OCI-LY1 (cell line): Measurements from ENCODE around the gene SLX4IP.

Experiments
- H2AFZ ChIP-seq: fragments of 200-600 bp; sonication (generic), shearing (Covaris generic); 2 replicates; pipeline ENCODE4 v1.6.0; 2014; ENCODE audit warnings: antibody characterized with exemption, mild to moderate bottlenecking, low read length
- H3F3A ChIP-seq: fragments of 200-600 bp; sonication (generic), shearing (Covaris generic); 2 replicates; pipeline ENCODE4 v1.6.0; 2014; ENCODE audit warnings: mild to moderate bottlenecking, antibody characterized with exemption, low read length, moderate library complexity; ENCODE audit not compliant: insufficient read depth
- H3K27ac ChIP-seq: fragments of 200-600 bp; sonication (generic); 2 replicates; pipeline ENCODE4 v1.5.1; 2014; ENCODE audit warnings: low read length, mixed run types, mild to moderate bottlenecking, low read depth; ENCODE audit not compliant: poor library complexity, severe bottlenecking
- H3K27me3 ChIP-seq: fragments of 200-600 bp; sonication (generic); 2 replicates; pipeline ENCODE4 v1.6.0; 2014; ENCODE audit warnings: antibody characterized with exemption, mild to moderate bottlenecking, low read length, moderate library complexity; ENCODE audit not compliant: insufficient read depth
- H3K36me3 ChIP-seq: fragments of 200-600 bp; sonication (generic); 2 replicates; pipeline ENCODE4 v1.6.1; 2014; ENCODE audit warnings: mild to moderate bottlenecking, antibody characterized with exemption, low read length, moderate library complexity, mixed read lengths; ENCODE audit not compliant: insufficient read depth
- H3K4me1 ChIP-seq: fragments of 200-600 bp; sonication (generic); 2 replicates; pipeline ENCODE4 v1.5.1; 2014; ENCODE audit warnings: mild to moderate bottlenecking, low read length, moderate library complexity; ENCODE audit not compliant: insufficient read depth, severe bottlenecking
- H3K4me2 ChIP-seq: fragments of 200-600 bp; sonication (generic), shearing (Covaris generic); 2 replicates; pipeline ENCODE4 v1.6.1; 2014; ENCODE audit warnings: low read length
- H3K4me3 ChIP-seq: fragments of 200-600 bp; sonication (generic); 2 replicates; pipeline ENCODE4 v1.5.1; 2014; ENCODE audit warnings: low read length, low read depth, mild to moderate bottlenecking, mixed read lengths; ENCODE audit not compliant: poor library complexity, severe bottlenecking
- H3K79me2 ChIP-seq: fragments of 200-600 bp; shearing (Covaris generic); 2 replicates; pipeline ENCODE4 v1.6.1; 2016; ENCODE audit warnings: mixed run types, low read length, mixed read lengths; ENCODE audit not compliant: insufficient read depth
- H3K9ac ChIP-seq: fragments of 200-600 bp; sonication (generic), shearing (Covaris generic); 2 replicates; pipeline ENCODE4 v1.6.1; 2014; ENCODE audit warnings: mild to moderate bottlenecking, low read length, mixed read lengths
- H3K9me2 ChIP-seq: fragments of 200-600 bp; sonication (generic), shearing (Covaris generic); 2 replicates; pipeline ENCODE4 v1.6.1; 2014; ENCODE audit warnings: low read depth, mild to moderate bottlenecking, low read length, mixed read lengths
- H3K9me3 ChIP-seq: fragments of 200-600 bp; shearing (Covaris generic); 2 replicates; pipeline ENCODE4 v1.6.1; 2014; ENCODE audit warnings: low read length, mixed read lengths
- H4K20me1 ChIP-seq: fragments of 200-600 bp; sonication (generic), shearing (Covaris generic); 2 replicates; pipeline ENCODE4 v1.6.0; 2016; ENCODE audit warnings: mild to moderate bottlenecking, low read length; ENCODE audit not compliant: insufficient read depth
- CTCF ChIP-seq: fragments of 200-600 bp; sonication (generic), shearing (Covaris generic); IDR thresholded peaks from 2 replicates; pipeline ENCODE4 v1.5.1; 2017; ENCODE audit warnings: mild to moderate bottlenecking, antibody characterized with exemption, low read length, moderate library complexity, mixed read lengths
- EZH2 ChIP-seq: fragments of 200-600 bp; sonication (generic), shearing (Covaris generic); IDR thresholded peaks from 2 replicates; pipeline ENCODE4 v1.8.0; 2017; ENCODE audit warnings: borderline replicate concordance, mixed run types, mild to moderate bottlenecking, antibody characterized with exemption, low read length, moderate library complexity, mixed read lengths

Gene SLX4IP

GRCh38 chr20:10597637-10598036, 162.5 kb downstream of the SLX4IP start:
- Histone ChIP-seq H3K4me2 (no peak overlapping the region), H3K9ac (no peak overlapping the region), H3K27ac (no peak overlapping the region), H3K4me1 (no peaks in the 10 kb centered on the region), H2AFZ (no peak overlapping the region), H3K9me3 (no peaks in the 10 kb centered on the region), H4K20me1 (no peaks in the 10 kb centered on the region), H3K9me2 (no peaks in the 10 kb centered on the region), H3K36me3 (peaks cover 20% of the 10 kb centered on the region), H3F3A (no peaks in the 10 kb centered on the region; the same call in 1 of the 2 replicates), H3K4me3 (no peak overlapping the region), H3K79me2 (no peaks in the 10 kb centered on the region), H3K27me3 (no peaks in the 10 kb centered on the region)
- TF ChIP-seq EZH2, result no peak
- TF ChIP-seq CTCF, result no peak

- Histone ChIP-seq H4K20me1 (no peaks in the 10 kb centered on the region), H3K79me2 (no peaks in the 10 kb centered on the region), H3K36me3 (peaks cover 29% of the 10 kb centered on the region), H3K4me2 (no peak overlapping the region), H3F3A (no peaks in the 10 kb centered on the region; the same call in 1 of the 2 replicates), H3K4me3 (no peak overlapping the region), H3K4me1 (no peaks in the 10 kb centered on the region), H3K9ac (no peak overlapping the region), H3K9me3 (no peaks in the 10 kb centered on the region), H3K9me2 (no peaks in the 10 kb centered on the region), H3K27me3 (no peaks in the 10 kb centered on the region), H2AFZ (no peak overlapping the region), H3K27ac (no peak overlapping the region)
- TF ChIP-seq CTCF (no peak), EZH2 (no peak)
These were observed 167.2 kb downstream of the SLX4IP start for GRCh38 chr20:10602221-10602871.

GRCh38 chr20:10603378-10603777, 168.3 kb downstream of the SLX4IP start:
- Histone ChIP-seq H3F3A (no peaks in the 10 kb centered on the region; the same call in 1 of the 2 replicates), H3K4me2 (no peak overlapping the region), H3K27ac (no peak overlapping the region), H3K36me3 (peaks cover 29% of the 10 kb centered on the region), H3K9me3 (no peaks in the 10 kb centered on the region), H3K4me3 (no peak overlapping the region), H4K20me1 (no peaks in the 10 kb centered on the region), H2AFZ (no peak overlapping the region), H3K4me1 (no peaks in the 10 kb centered on the region), H3K27me3 (no peaks in the 10 kb centered on the region), H3K9ac (no peak overlapping the region), H3K79me2 (no peaks in the 10 kb centered on the region), H3K9me2 (no peaks in the 10 kb centered on the region)
- no peak for TF ChIP-seq EZH2
- TF ChIP-seq CTCF, result no peak
